Neural cell (in vitro differentiated cells): ENCODE results near the gene MAP3K5. TPM values are rescaled to one million over a fixed set of nuclear protein-coding genes. Genes with fewer than 3 reads are reported as not detected.
A peak's percentile ranks its signal among the peaks of the same experiment; 100 is the strongest.

Source experiments
- H2AFZ ChIP-seq: fragments of 200-600, 300-800 bp; sonication (generic), shearing (Covaris generic); 2 replicates; pipeline ENCODE4 v1.6.0; 2014; ENCODE audit warnings: low read depth, mild to moderate bottlenecking, antibody characterized with exemption, low read length, moderate library complexity
- H3F3A ChIP-seq: fragments of 200-600 bp; shearing (Covaris generic); 2 replicates; pipeline ENCODE4 v1.6.1; 2016; ENCODE audit warnings: mild to moderate bottlenecking, moderate library complexity, mixed read lengths, antibody characterized with exemption, low read length; ENCODE audit not compliant: insufficient read depth, poor library complexity, severe bottlenecking
- H3K27ac ChIP-seq: fragments of 200-600, 300-800 bp; sonication (generic), shearing (Covaris generic); 2 replicates; pipeline ENCODE4 v1.5.1; 2014; ENCODE audit warnings: mild to moderate bottlenecking, low read length, moderate library complexity
- H3K27me3 ChIP-seq: fragments of 300-800, 200-600 bp; sonication (generic), shearing (Covaris generic); 2 replicates; pipeline ENCODE4 v1.6.0; 2014; ENCODE audit warnings: mild to moderate bottlenecking, low read depth, low read length, moderate library complexity; ENCODE audit not compliant: insufficient read depth
- H3K36me3 ChIP-seq: fragments of 300-800, 200-600 bp; sonication (generic), shearing (Covaris generic); 2 replicates; pipeline ENCODE4 v1.5.1; 2014; ENCODE audit warnings: mild to moderate bottlenecking, antibody characterized with exemption, low read length, moderate library complexity; ENCODE audit not compliant: insufficient read depth
- H3K4me2 ChIP-seq: fragments of 300-800, 200-600 bp; sonication (generic), shearing (Covaris generic); 2 replicates; pipeline ENCODE4 v1.6.0; 2014; ENCODE audit warnings: mild to moderate bottlenecking, low read length
- H3K4me3 ChIP-seq: fragments of 300-800, 200-600 bp; sonication (generic), shearing (Covaris generic); 2 replicates; pipeline ENCODE4 v1.5.1; 2014; ENCODE audit warnings: mild to moderate bottlenecking, low read length, moderate library complexity
- H3K79me2 ChIP-seq: fragments of 200-600 bp; shearing (Covaris generic); replicated peaks from 2 replicates; pipeline ENCODE4 v1.6.0; 2014; ENCODE audit warnings: mild to moderate bottlenecking, low read length, moderate library complexity; ENCODE audit not compliant: insufficient read depth
- H3K9ac ChIP-seq: fragments of 300-800, 200-600 bp; sonication (generic), shearing (Covaris generic); 2 replicates; pipeline ENCODE4 v1.6.1; 2016; ENCODE audit warnings: mild to moderate bottlenecking, low read length, mixed read lengths
- H3K9me2 ChIP-seq: fragments of 200-600 bp; shearing (Covaris generic); 2 replicates; pipeline ENCODE4 v1.6.1; 2016; ENCODE audit warnings: mild to moderate bottlenecking, low read length, mixed read lengths; ENCODE audit not compliant: insufficient read depth
- H3K9me3 ChIP-seq: fragments of 200-600, 300-800 bp; sonication (generic), shearing (Covaris generic); 2 replicates; pipeline ENCODE4 v1.6.1; 2016; ENCODE audit warnings: mild to moderate bottlenecking, mixed run types, low read length, moderate library complexity, mixed read lengths
- H4K20me1 ChIP-seq: fragments of 200-600 bp; shearing (Covaris generic); 2 replicates; pipeline ENCODE4 v1.6.1; 2016; ENCODE audit warnings: mild to moderate bottlenecking, mixed run types; ENCODE audit not compliant: insufficient read depth
- EP300 ChIP-seq: fragments of 450-650 bp; conservative IDR thresholded peaks from 2 replicates; pipeline ENCODE4 v1.6.1; 2014; ENCODE audit warnings: antibody characterized with exemption, mild to moderate bottlenecking, moderate library complexity; ENCODE audit not compliant: poor library complexity, severe bottlenecking
- EZH2 ChIP-seq: fragments of 200-600, 300-800 bp; shearing (Covaris generic), sonication (generic); IDR thresholded peaks from 2 replicates; pipeline ENCODE4 v1.6.1; 2014; ENCODE audit warnings: antibody characterized with exemption, low read length, borderline replicate concordance, mild to moderate bottlenecking; ENCODE audit not compliant: insufficient read depth, poor library complexity, severe bottlenecking
- MXI1 ChIP-seq: fragments of 450-650 bp; conservative IDR thresholded peaks from 2 replicates; pipeline ENCODE4 v1.6.1; 2014; ENCODE audit warnings: antibody characterized with exemption, mild to moderate bottlenecking; ENCODE audit not compliant: poor library complexity, severe bottlenecking
- POLR2AphosphoS5 ChIP-seq: IDR thresholded peaks from 2 replicates; pipeline ENCODE4 v1.6.1; 2012
- RAD21 ChIP-seq: fragments of 450-650 bp; conservative IDR thresholded peaks from 2 replicates; pipeline ENCODE4 v1.6.1; 2014; ENCODE audit warnings: antibody characterized with exemption, mild to moderate bottlenecking, moderate library complexity
- SMC3 ChIP-seq: fragments of 450-650 bp; conservative IDR thresholded peaks from 2 replicates; pipeline ENCODE4 v1.6.1; 2014; ENCODE audit warnings: antibody characterized with exemption, mild to moderate bottlenecking, moderate library complexity; ENCODE audit not compliant: poor library complexity
- TAF1 ChIP-seq: IDR thresholded peaks from 2 replicates; pipeline ENCODE4 v1.6.1; 2012; ENCODE audit warnings: low read depth
- polyA plus RNA-seq: library from polyadenylated mRNA; depleted of rRNA; stranded (reverse); fragments of >200 nt; gene quantifications from 2 replicates; pipeline ENCODE4 v1.2.3, GENCODE V29; 2014
- TF ChIP-seq, protein P1 (sequence below): fragments of 450-650 bp; IDR thresholded peaks from 2 replicates; pipeline ENCODE4 v1.5.1; 2014; ENCODE audit warnings: antibody characterized with exemption, mild to moderate bottlenecking, moderate library complexity; ENCODE audit not compliant: poor library complexity, severe bottlenecking
- TF ChIP-seq, protein P2 (sequence below): IDR thresholded peaks from 2 replicates; pipeline ENCODE4 v1.6.1; 2012; ENCODE audit warnings: borderline replicate concordance

Gene MAP3K5
- polyA plus RNA-seq, 1 donor from 2014 or later: 2.0 TPM

DNA sequence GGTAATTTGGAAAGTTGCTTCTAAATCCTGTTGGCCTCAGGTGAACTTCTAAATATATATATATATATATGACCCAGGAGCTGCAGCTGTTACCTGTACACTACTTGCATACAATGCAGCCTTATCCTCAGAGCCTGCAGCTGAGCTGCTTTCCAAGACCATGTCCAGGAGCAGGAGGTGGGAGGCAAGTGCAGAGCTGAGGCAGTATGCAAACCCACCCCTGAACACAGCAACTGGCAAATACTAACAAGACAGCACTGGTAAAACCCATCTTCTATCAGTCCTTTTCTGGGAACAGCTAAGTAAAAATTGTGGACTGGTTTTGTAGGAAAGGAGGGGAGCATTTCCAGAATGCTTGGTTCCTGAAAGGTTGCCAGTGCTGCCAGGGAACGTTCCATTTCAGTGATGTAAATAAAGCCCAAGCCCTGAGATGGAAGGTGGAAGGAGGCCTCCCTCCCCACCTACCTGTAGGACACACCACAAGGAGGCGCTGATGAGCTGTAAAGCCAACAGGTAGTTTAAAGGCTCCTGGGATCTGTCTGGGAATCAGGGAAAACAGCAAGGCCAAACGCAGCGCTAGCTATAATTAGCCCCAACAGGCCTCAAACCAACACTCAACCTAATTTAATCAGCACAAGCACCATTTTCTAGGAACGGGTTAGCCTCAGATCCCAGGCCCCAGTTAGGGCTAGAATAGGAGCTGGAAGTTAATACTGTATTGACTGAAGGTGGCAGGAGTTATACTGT is 148.3 kb downstream of the MAP3K5 start:
- no peaks in the 10 kb centered on the region for H3K27me3 ChIP-seq
- H3K9me3 ChIP-seq: no peaks in the 10 kb centered on the region
- H3K4me2 ChIP-seq: no peak overlapping the region
- no peaks in the 10 kb centered on the region for H4K20me1 ChIP-seq
- no peak overlapping the region for H3K9ac ChIP-seq
- H3K36me3 ChIP-seq: no peaks in the 10 kb centered on the region
- no peaks in the 10 kb centered on the region for H3K9me2 ChIP-seq
- no peak for TF ChIP-seq MXI1
- no peak for TF ChIP-seq POLR2AphosphoS5
- TF ChIP-seq RAD21: peak; percentile 44
- no peak for TF ChIP-seq EP300
- TF ChIP-seq EZH2: no peak
- no peak for TF ChIP-seq TAF1
- TF ChIP-seq, protein P1, sequence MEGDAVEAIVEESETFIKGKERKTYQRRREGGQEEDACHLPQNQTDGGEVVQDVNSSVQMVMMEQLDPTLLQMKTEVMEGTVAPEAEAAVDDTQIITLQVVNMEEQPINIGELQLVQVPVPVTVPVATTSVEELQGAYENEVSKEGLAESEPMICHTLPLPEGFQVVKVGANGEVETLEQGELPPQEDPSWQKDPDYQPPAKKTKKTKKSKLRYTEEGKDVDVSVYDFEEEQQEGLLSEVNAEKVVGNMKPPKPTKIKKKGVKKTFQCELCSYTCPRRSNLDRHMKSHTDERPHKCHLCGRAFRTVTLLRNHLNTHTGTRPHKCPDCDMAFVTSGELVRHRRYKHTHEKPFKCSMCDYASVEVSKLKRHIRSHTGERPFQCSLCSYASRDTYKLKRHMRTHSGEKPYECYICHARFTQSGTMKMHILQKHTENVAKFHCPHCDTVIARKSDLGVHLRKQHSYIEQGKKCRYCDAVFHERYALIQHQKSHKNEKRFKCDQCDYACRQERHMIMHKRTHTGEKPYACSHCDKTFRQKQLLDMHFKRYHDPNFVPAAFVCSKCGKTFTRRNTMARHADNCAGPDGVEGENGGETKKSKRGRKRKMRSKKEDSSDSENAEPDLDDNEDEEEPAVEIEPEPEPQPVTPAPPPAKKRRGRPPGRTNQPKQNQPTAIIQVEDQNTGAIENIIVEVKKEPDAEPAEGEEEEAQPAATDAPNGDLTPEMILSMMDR: peak; percentile 54
- TF ChIP-seq, protein P2, sequence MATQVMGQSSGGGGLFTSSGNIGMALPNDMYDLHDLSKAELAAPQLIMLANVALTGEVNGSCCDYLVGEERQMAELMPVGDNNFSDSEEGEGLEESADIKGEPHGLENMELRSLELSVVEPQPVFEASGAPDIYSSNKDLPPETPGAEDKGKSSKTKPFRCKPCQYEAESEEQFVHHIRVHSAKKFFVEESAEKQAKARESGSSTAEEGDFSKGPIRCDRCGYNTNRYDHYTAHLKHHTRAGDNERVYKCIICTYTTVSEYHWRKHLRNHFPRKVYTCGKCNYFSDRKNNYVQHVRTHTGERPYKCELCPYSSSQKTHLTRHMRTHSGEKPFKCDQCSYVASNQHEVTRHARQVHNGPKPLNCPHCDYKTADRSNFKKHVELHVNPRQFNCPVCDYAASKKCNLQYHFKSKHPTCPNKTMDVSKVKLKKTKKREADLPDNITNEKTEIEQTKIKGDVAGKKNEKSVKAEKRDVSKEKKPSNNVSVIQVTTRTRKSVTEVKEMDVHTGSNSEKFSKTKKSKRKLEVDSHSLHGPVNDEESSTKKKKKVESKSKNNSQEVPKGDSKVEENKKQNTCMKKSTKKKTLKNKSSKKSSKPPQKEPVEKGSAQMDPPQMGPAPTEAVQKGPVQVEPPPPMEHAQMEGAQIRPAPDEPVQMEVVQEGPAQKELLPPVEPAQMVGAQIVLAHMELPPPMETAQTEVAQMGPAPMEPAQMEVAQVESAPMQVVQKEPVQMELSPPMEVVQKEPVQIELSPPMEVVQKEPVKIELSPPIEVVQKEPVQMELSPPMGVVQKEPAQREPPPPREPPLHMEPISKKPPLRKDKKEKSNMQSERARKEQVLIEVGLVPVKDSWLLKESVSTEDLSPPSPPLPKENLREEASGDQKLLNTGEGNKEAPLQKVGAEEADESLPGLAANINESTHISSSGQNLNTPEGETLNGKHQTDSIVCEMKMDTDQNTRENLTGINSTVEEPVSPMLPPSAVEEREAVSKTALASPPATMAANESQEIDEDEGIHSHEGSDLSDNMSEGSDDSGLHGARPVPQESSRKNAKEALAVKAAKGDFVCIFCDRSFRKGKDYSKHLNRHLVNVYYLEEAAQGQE: no peak
- peak; percentile 47 for TF ChIP-seq SMC3
- no peaks in the 10 kb centered on the region for H3K79me2 ChIP-seq
- H3F3A ChIP-seq: no peaks in the 10 kb centered on the region
- no peak overlapping the region for H3K4me3 ChIP-seq
- no peak overlapping the region for H3K27ac ChIP-seq
- H2AFZ ChIP-seq: no peak overlapping the region

DNA sequence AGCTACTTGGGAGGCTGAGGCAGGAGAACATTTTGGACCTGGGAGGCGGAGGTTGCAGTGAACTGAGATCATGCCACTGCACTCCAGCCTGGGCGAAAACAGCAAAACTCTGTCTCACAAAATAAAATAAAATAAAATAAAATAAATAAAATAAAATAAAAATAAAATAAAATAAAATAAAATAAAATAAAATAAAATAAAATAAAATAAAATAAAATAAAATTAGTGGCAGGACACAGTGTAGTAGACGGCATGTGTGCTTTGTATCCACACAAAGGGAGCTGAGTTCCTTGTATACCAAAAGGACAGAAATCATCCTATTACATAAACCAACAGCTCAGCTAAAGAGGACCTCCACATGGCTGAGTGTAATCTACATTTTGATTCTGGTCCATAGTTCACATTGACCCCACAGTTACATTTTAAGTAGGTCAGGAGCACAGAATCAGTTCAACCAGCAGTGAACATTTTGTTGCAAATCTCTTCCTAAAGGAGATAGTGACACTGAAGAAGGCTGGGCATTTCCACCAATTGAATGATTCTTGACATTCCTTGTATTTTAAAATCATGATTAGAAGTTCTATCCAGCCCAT is 150.3 kb downstream of the MAP3K5 start:
- H3K79me2 ChIP-seq: no peaks in the 10 kb centered on the region
- H2AFZ ChIP-seq: no peak overlapping the region
- no peak overlapping the region for H3K27ac ChIP-seq
- H3K27me3 ChIP-seq: no peaks in the 10 kb centered on the region
- H3K4me2 ChIP-seq: no peak overlapping the region
- no peaks in the 10 kb centered on the region for H3K9me2 ChIP-seq
- TF ChIP-seq MXI1 (no peak), RAD21 (no peak), POLR2AphosphoS5 (no peak), EZH2 (no peak), EP300 (no peak), TAF1 (no peak), SMC3 (no peak)
- TF ChIP-seq, protein P2: no peak
- TF ChIP-seq, protein P1: no peak
- H3K9ac ChIP-seq: no peak overlapping the region
- no peaks in the 10 kb centered on the region for H3F3A ChIP-seq
- H3K4me3 ChIP-seq: no peak overlapping the region
- H3K36me3 ChIP-seq: no peaks in the 10 kb centered on the region
- no peaks in the 10 kb centered on the region for H4K20me1 ChIP-seq
- H3K9me3 ChIP-seq: no peaks in the 10 kb centered on the region
